A673 (cell line): ENCODE results near the gene MICAL3.

ENCODE experiments used
- CTCF ChIP-seq: fragments of 300-800, 200-600 bp; sonication (generic); conservative IDR thresholded peaks from 2 replicates; pipeline ENCODE4 v1.5.1; 2017; ENCODE audit warnings: low read depth, mild to moderate bottlenecking, antibody characterized with exemption, low read length, moderate library complexity, mixed read lengths
- EZH2 ChIP-seq: fragments of 200-600 bp; sonication (generic); IDR thresholded peaks from 2 replicates; pipeline ENCODE4 v1.6.1; 2017; ENCODE audit warnings: borderline replicate concordance, low read depth, mild to moderate bottlenecking, mixed read lengths, antibody characterized with exemption, low read length; ENCODE audit not compliant: poor library complexity, severe bottlenecking

- TF ChIP-seq CTCF (no peak), EZH2 (no peak)
Measured at GRCh38 chr22:17847360-17848078, 176.8 kb downstream of the MICAL3 start.
